OCI-LY3 (cell line): ENCODE results near the gene SLMAP.

ENCODE experiments used
- H2AFZ ChIP-seq: fragments of 200-600, 300-600 bp; shearing (Covaris generic); 2 replicates; pipeline ENCODE4 v1.6.0; 2014; ENCODE audit warnings: antibody characterized with exemption, low read depth, low read length
- H3K27ac ChIP-seq: fragments of 200-600, 300-600 bp; sonication (generic); 2 replicates; pipeline ENCODE4 v1.5.1; 2014; ENCODE audit warnings: mild to moderate bottlenecking, low read length, moderate library complexity, mixed read lengths
- H3K27me3 ChIP-seq: fragments of 200-600, 300-600 bp; sonication (generic); 2 replicates; pipeline ENCODE4 v1.6.1; 2014; ENCODE audit warnings: low read depth, low read length, mixed read lengths
- H3K36me3 ChIP-seq: fragments of 200-600, 300-600 bp; sonication (generic); replicated peaks from 2 replicates; pipeline ENCODE3; 2014; ENCODE audit warnings: low read depth, low read length, mixed read lengths
- H3K4me1 ChIP-seq: fragments of 300-600, 200-600 bp; sonication (generic); 2 replicates; pipeline ENCODE4 v1.6.1; 2014; ENCODE audit warnings: low read length, mixed read lengths
- H3K4me2 ChIP-seq: fragments of 200-600, 300-600 bp; sonication (generic); 2 replicates; pipeline ENCODE4 v1.6.1; 2014; ENCODE audit warnings: low read length, mixed read lengths
- H3K4me3 ChIP-seq: fragments of 300-600, 200-600 bp; sonication (generic); 2 replicates; pipeline ENCODE4 v1.5.1; 2014; ENCODE audit warnings: antibody characterized with exemption, mild to moderate bottlenecking, low read length, moderate library complexity
- H3K79me2 ChIP-seq: fragments of 300-600, 200-600 bp; shearing (Covaris generic); 2 replicates; pipeline ENCODE4 v1.6.1; 2014; ENCODE audit warnings: mild to moderate bottlenecking, low read length, mixed read lengths
- H3K9ac ChIP-seq: fragments of 300-600, 200-600 bp; shearing (Covaris generic); 2 replicates; pipeline ENCODE4 v1.6.0; 2014; ENCODE audit warnings: mild to moderate bottlenecking, low read length, moderate library complexity
- H3K9me3 ChIP-seq: fragments of 200-600, 300-600 bp; shearing (Covaris generic); 2 replicates; pipeline ENCODE4 v1.6.1; 2014; ENCODE audit warnings: low read length, mixed read lengths; ENCODE audit not compliant: insufficient read depth
- H4K20me1 ChIP-seq: fragments of 200-600, 300-600 bp; sonication (generic); 2 replicates; pipeline ENCODE4 v1.6.1; 2016; ENCODE audit warnings: low read length, mixed read lengths; ENCODE audit not compliant: insufficient read depth
- CTCF ChIP-seq: fragments of 200-600, 300-600 bp; sonication (generic); IDR thresholded peaks from 2 replicates; pipeline ENCODE4 v1.5.1; 2014; ENCODE audit warnings: antibody characterized with exemption, low read length, low read depth
- EZH2phosphoT487 ChIP-seq: fragments of 200-600 bp; shearing (Covaris generic); IDR thresholded peaks from 2 replicates; pipeline ENCODE4 v1.6.1; 2018; ENCODE audit warnings: antibody characterized with exemption, mixed run types, low read depth

The SLMAP gene

GRCh38 chr3:57777774-57778173, 21.7 kb downstream of the SLMAP start:
- no peak overlapping the region for H3K4me3 ChIP-seq
- H3K27me3 ChIP-seq: no peaks in the 10 kb centered on the region
- no peaks in the 10 kb centered on the region for H3K9me3 ChIP-seq
- TF ChIP-seq EZH2phosphoT487 (no peak), CTCF (no peak)
- peaks cover 70% of the 10 kb centered on the region for H3K79me2 ChIP-seq
- H3K4me2 ChIP-seq: no peak overlapping the region
- H2AFZ ChIP-seq: no peak overlapping the region
- H3K36me3 ChIP-seq: no peaks in the 10 kb centered on the region
- H3K4me1 ChIP-seq: no peaks in the 10 kb centered on the region
- no peak overlapping the region for H3K27ac ChIP-seq
- H3K9ac ChIP-seq: no peak overlapping the region
- peaks cover 30% of the 10 kb centered on the region; the same call in 1 of the 2 replicates for H4K20me1 ChIP-seq

GRCh38 chr3:57778494-57778893, 22.4 kb downstream of the SLMAP start:
- no peak overlapping the region for H2AFZ ChIP-seq
- H3K79me2 ChIP-seq: peaks cover 70% of the 10 kb centered on the region
- no peak overlapping the region for H3K4me2 ChIP-seq
- no peak overlapping the region for H3K9ac ChIP-seq
- TF ChIP-seq EZH2phosphoT487 (no peak), CTCF (no peak)
- H3K4me1 ChIP-seq: no peaks in the 10 kb centered on the region
- no peaks in the 10 kb centered on the region for H3K9me3 ChIP-seq
- H4K20me1 ChIP-seq: peaks cover 32% of the 10 kb centered on the region; the same call in 1 of the 2 replicates
- no peaks in the 10 kb centered on the region for H3K36me3 ChIP-seq
- no peak overlapping the region for H3K4me3 ChIP-seq
- no peak overlapping the region for H3K27ac ChIP-seq
- H3K27me3 ChIP-seq: no peaks in the 10 kb centered on the region

- no peaks in the 10 kb centered on the region for H3K27me3 ChIP-seq
- H4K20me1 ChIP-seq: peaks cover 44% of the 10 kb centered on the region
- TF ChIP-seq EZH2phosphoT487 (no peak), CTCF (no peak)
- H3K9me3 ChIP-seq: no peaks in the 10 kb centered on the region
- no peak overlapping the region for H3K27ac ChIP-seq
- no peak overlapping the region for H3K4me2 ChIP-seq
- H3K9ac ChIP-seq: no peak overlapping the region
- peaks cover 77% of the 10 kb centered on the region for H3K79me2 ChIP-seq
- no peak overlapping the region for H2AFZ ChIP-seq
- no peaks in the 10 kb centered on the region for H3K4me1 ChIP-seq
- H3K4me3 ChIP-seq: no peak overlapping the region
- no peaks in the 10 kb centered on the region for H3K36me3 ChIP-seq
These were observed 23.6 kb downstream of the SLMAP start for GRCh38 chr3:57779666-57780065.

GRCh38 chr3:57783186-57784088, 27.3 kb downstream of the SLMAP start:
- Histone ChIP-seq H4K20me1 (peaks cover 63% of the 10 kb centered on the region), H3K4me2 (no peak overlapping the region), H3K27ac (no peak overlapping the region)

More at GRCh38 chr3:57783186-57784088, 27.3 kb downstream of the SLMAP start:
- peaks cover 78% of the 10 kb centered on the region for H3K79me2 ChIP-seq
- no peak overlapping the region for H2AFZ ChIP-seq
- TF ChIP-seq EZH2phosphoT487: no peak
- TF ChIP-seq CTCF: no peak
- H3K36me3 ChIP-seq: no peaks in the 10 kb centered on the region
- H3K9me3 ChIP-seq: no peaks in the 10 kb centered on the region
- peaks cover 13% of the 10 kb centered on the region for H3K4me1 ChIP-seq
- H3K27me3 ChIP-seq: no peaks in the 10 kb centered on the region
- H3K9ac ChIP-seq: no peak overlapping the region
- H3K4me3 ChIP-seq: no peak overlapping the region
